Activated T-cell treated with anti-CD3 and anti-CD28 coated beads, Interleukin-2, amount 50 U/mL, for 24 hours (primary cell): Measurements from ENCODE around the gene RBM33.
A peak's percentile ranks its signal among the peaks of the same experiment; 100 is the strongest.

Source experiments
- DNase-seq: peaks from one replicate; pipeline ENCODE4 v3.0.0-alpha.2; 2020
- H3K27ac Mint-ChIP-seq: 2 replicates; pipeline ENCODE4 v1.8.0; 2020; ENCODE audit warnings: mild to moderate bottlenecking, mixed read lengths
- H3K27me3 Mint-ChIP-seq: 2 replicates; pipeline ENCODE4 v1.8.0; 2020; ENCODE audit warnings: mixed read lengths
- H3K36me3 Mint-ChIP-seq: 2 replicates; pipeline ENCODE4 v1.8.0; 2020; ENCODE audit warnings: low read depth, mixed read lengths
- H3K4me1 Mint-ChIP-seq: 2 replicates; pipeline ENCODE4 v1.8.0; 2020; ENCODE audit warnings: low read depth, mixed read lengths
- H3K4me3 Mint-ChIP-seq: 2 replicates; pipeline ENCODE4 v1.8.0; 2020; ENCODE audit warnings: mild to moderate bottlenecking, moderate library complexity, mixed read lengths
- H3K9me3 Mint-ChIP-seq: 2 replicates; pipeline ENCODE4 v1.8.0; 2020; ENCODE audit warnings: mixed read lengths

The RBM33 gene

GRCh38 chr7:155665079-155665956 is 20.9 kb downstream of the RBM33 start:
- Mint-ChIP-seq H3K27me3 (no peaks in the 10 kb centered on the region), H3K4me1 (peaks cover 86% of the 10 kb centered on the region), H3K27ac (peak overlapping the region; percentile 89), H3K4me3 (peak overlapping the region; percentile 2), H3K36me3 (peaks cover 66% of the 10 kb centered on the region), H3K9me3 (no peaks in the 10 kb centered on the region)
- no peak for DNase-seq

- H3K27ac Mint-ChIP-seq: peak overlapping the region; percentile 89
- no peaks in the 10 kb centered on the region for H3K9me3 Mint-ChIP-seq
- DNase-seq: no peak
- peaks cover 69% of the 10 kb centered on the region for H3K36me3 Mint-ChIP-seq
- H3K27me3 Mint-ChIP-seq: no peaks in the 10 kb centered on the region
- H3K4me1 Mint-ChIP-seq: peaks cover 86% of the 10 kb centered on the region
- H3K4me3 Mint-ChIP-seq: peak overlapping the region; percentile 2
These were observed 21.5 kb downstream of the RBM33 start for GRCh38 chr7:155665957-155666287.

GRCh38 chr7:155667241-155667829 is 22.9 kb downstream of the RBM33 start:
- no peak overlapping the region for H3K4me3 Mint-ChIP-seq
- H3K27me3 Mint-ChIP-seq: no peaks in the 10 kb centered on the region
- H3K4me1 Mint-ChIP-seq: peaks cover 86% of the 10 kb centered on the region
- H3K9me3 Mint-ChIP-seq: no peaks in the 10 kb centered on the region
- DNase-seq: no peak
- H3K27ac Mint-ChIP-seq: peak overlapping the region; percentile 41
- H3K36me3 Mint-ChIP-seq: peaks cover 66% of the 10 kb centered on the region

- Mint-ChIP-seq H3K4me1 (peaks cover 72% of the 10 kb centered on the region), H3K9me3 (no peaks in the 10 kb centered on the region), H3K27me3 (no peaks in the 10 kb centered on the region), H3K27ac (peak overlapping the region; percentile 71), H3K4me3 (no peak overlapping the region), H3K36me3 (peaks cover 70% of the 10 kb centered on the region)
- no peak for DNase-seq
These were observed 25.4 kb downstream of the RBM33 start for GRCh38 chr7:155669717-155670505.

- no peak for DNase-seq
- Mint-ChIP-seq H3K4me3 (no peak overlapping the region), H3K9me3 (no peaks in the 10 kb centered on the region), H3K4me1 (peaks cover 69% of the 10 kb centered on the region), H3K36me3 (peaks cover 68% of the 10 kb centered on the region), H3K27me3 (no peaks in the 10 kb centered on the region), H3K27ac (peak overlapping the region; percentile 66)
These were observed 26.1 kb downstream of the RBM33 start for GRCh38 chr7:155670521-155670920.

GRCh38 chr7:155674556-155674955 is 30.1 kb downstream of the RBM33 start:
- Mint-ChIP-seq H3K9me3 (no peaks in the 10 kb centered on the region), H3K4me3 (no peak overlapping the region), H3K27ac (no peak overlapping the region), H3K4me1 (peaks cover 58% of the 10 kb centered on the region), H3K27me3 (no peaks in the 10 kb centered on the region), H3K36me3 (peaks cover 66% of the 10 kb centered on the region)
- DNase-seq: no peak

- no peaks in the 10 kb centered on the region for H3K9me3 Mint-ChIP-seq
- peaks cover 68% of the 10 kb centered on the region for H3K36me3 Mint-ChIP-seq
These were observed 31.6 kb downstream of the RBM33 start for GRCh38 chr7:155676052-155676451.

GRCh38 chr7:155677688-155678087 is 33.2 kb downstream of the RBM33 start:
- Mint-ChIP-seq H3K4me1 (peaks cover 53% of the 10 kb centered on the region), H3K27me3 (no peaks in the 10 kb centered on the region), H3K27ac (no peak overlapping the region), H3K9me3 (no peaks in the 10 kb centered on the region), H3K4me3 (no peak overlapping the region), H3K36me3 (peaks cover 81% of the 10 kb centered on the region)
- no peak for DNase-seq

More at GRCh38 chr7:155676052-155676451, 31.6 kb downstream of the RBM33 start:
- no peak overlapping the region for H3K4me3 Mint-ChIP-seq
- H3K4me1 Mint-ChIP-seq: peaks cover 49% of the 10 kb centered on the region
- peak overlapping the region; percentile 78 for H3K27ac Mint-ChIP-seq
- no peak for DNase-seq
- no peaks in the 10 kb centered on the region for H3K27me3 Mint-ChIP-seq

- Mint-ChIP-seq H3K4me1 (peaks cover 69% of the 10 kb centered on the region), H3K4me3 (no peak overlapping the region), H3K9me3 (no peaks in the 10 kb centered on the region), H3K36me3 (peaks cover 87% of the 10 kb centered on the region), H3K27ac (no peak overlapping the region), H3K27me3 (no peaks in the 10 kb centered on the region)
- no peak for DNase-seq
These were observed 35.7 kb downstream of the RBM33 start for GRCh38 chr7:155680124-155680523.

- no peaks in the 10 kb centered on the region for H3K27me3 Mint-ChIP-seq
- H3K4me3 Mint-ChIP-seq: no peak overlapping the region
- H3K27ac Mint-ChIP-seq: peak overlapping the region; percentile 47
- DNase-seq: no peak
- H3K9me3 Mint-ChIP-seq: no peaks in the 10 kb centered on the region
- peaks cover 89% of the 10 kb centered on the region for H3K36me3 Mint-ChIP-seq
- H3K4me1 Mint-ChIP-seq: peaks cover 70% of the 10 kb centered on the region
These were observed 36.4 kb downstream of the RBM33 start for GRCh38 chr7:155680864-155681263.

- peaks cover 87% of the 10 kb centered on the region for H3K36me3 Mint-ChIP-seq
- no peak overlapping the region for H3K4me3 Mint-ChIP-seq
- H3K4me1 Mint-ChIP-seq: peaks cover 66% of the 10 kb centered on the region
- peak overlapping the region; percentile 47 for H3K27ac Mint-ChIP-seq
- no peaks in the 10 kb centered on the region for H3K9me3 Mint-ChIP-seq
- no peaks in the 10 kb centered on the region for H3K27me3 Mint-ChIP-seq
- no peak for DNase-seq
These were observed 37.2 kb downstream of the RBM33 start for GRCh38 chr7:155681663-155682062.

GRCh38 chr7:155682484-155682883 is 38.0 kb downstream of the RBM33 start:
- Mint-ChIP-seq H3K9me3 (no peaks in the 10 kb centered on the region), H3K27me3 (no peaks in the 10 kb centered on the region), H3K4me1 (peaks cover 61% of the 10 kb centered on the region), H3K4me3 (no peak overlapping the region), H3K27ac (no peak overlapping the region), H3K36me3 (peaks cover 88% of the 10 kb centered on the region)
- DNase-seq: no peak

GRCh38 chr7:155683098-155683497 is 38.6 kb downstream of the RBM33 start:
- H3K4me3 Mint-ChIP-seq: no peak overlapping the region

GRCh38 chr7:155683714-155684113 is 39.3 kb downstream of the RBM33 start:
- Mint-ChIP-seq H3K9me3 (peaks cover 2% of the 10 kb centered on the region), H3K4me3 (no peak overlapping the region), H3K4me1 (peaks cover 70% of the 10 kb centered on the region), H3K27ac (no peak overlapping the region), H3K27me3 (no peaks in the 10 kb centered on the region), H3K36me3 (peaks cover 95% of the 10 kb centered on the region)
- DNase-seq: no peak

More at GRCh38 chr7:155683098-155683497, 38.6 kb downstream of the RBM33 start:
- Mint-ChIP-seq H3K27me3 (no peaks in the 10 kb centered on the region), H3K36me3 (peaks cover 92% of the 10 kb centered on the region), H3K27ac (no peak overlapping the region), H3K9me3 (peaks cover 2% of the 10 kb centered on the region), H3K4me1 (peaks cover 65% of the 10 kb centered on the region)
- DNase-seq: no peak
